ENCODE measurements around the gene LSMEM2.

- TF ChIP-seq POLR2AphosphoS5 (IDR thresholded peaks at IDR 0.05; ENCODE audit: low read depth, low read length) (no peak), POLR2A (IDR thresholded peaks at IDR 0.05; ENCODE audit: low read depth, low read length) (no peak)
Observed at GRCh38 chr3:50326182-50326541, 47.3 kb downstream of the LSMEM2 start.

All from GM12891 (cell line).